Stomach (tissue), 9 donors: Measurements from ENCODE around the gene RPL3. TPM values are rescaled to one million over a fixed set of nuclear protein-coding genes. Genes with fewer than 3 reads are reported as not detected.
A peak's percentile ranks its signal among the peaks of the same experiment; 100 is the strongest.

Experiments used
- DNase-seq, 2 donors: peaks; one replicate each; pipeline versions ENCODE4 v3.0.0 to v3.0.0-alpha.2; 2013 to 2019
- H3K27ac ChIP-seq, 5 donors: fragments of 200-600 bp in 4 of 5; sonication (generic) in 4 of 5; one replicate each; pipeline ENCODE4 v1.5.1; 2013 to 2019; ENCODE audit warnings: mild to moderate bottlenecking in 1 of 5, moderate library complexity in 1 of 5
- H3K27me3 ChIP-seq, 3 donors: fragments of 200-600 bp; sonication (generic); one replicate each; pipeline ENCODE4 v1.5.1; 2017 to 2019; ENCODE audit warnings: mixed run types in 1 of 3
- H3K36me3 ChIP-seq, 4 donors: fragments of 200-600 bp; sonication (generic); 1 replicate in 3 of 4; 2 replicates in 1 of 4; pipeline ENCODE4 v1.5.1; 2016 to 2019
- H3K4me1 ChIP-seq, 4 donors: fragments of 200-600 bp; sonication (generic); one replicate each; pipeline ENCODE4 v1.5.1; 2016 to 2019
- H3K4me3 ChIP-seq, 4 donors: fragments of 200-600 bp; sonication (generic) in 3 of 4; one replicate each; pipeline ENCODE4 v1.5.1; 2016 to 2019; ENCODE audit warnings: mild to moderate bottlenecking in 1 of 4
- H3K9me3 ChIP-seq, 4 donors: fragments of 200-600 bp; sonication (generic); one replicate each; pipeline ENCODE4 v1.5.1; 2016 to 2019
- CTCF ChIP-seq, 7 experiments: fragments of 450-650 bp in 4 of 7; fragments of 200-600 bp in 3 of 7; sonication (generic) in 3 of 7; IDR thresholded peaks; one replicate each; pipeline ENCODE4 v1.5.1; 2016 to 2019; ENCODE audit warnings: antibody characterized with exemption in 7 of 7, control low read depth in 2 of 7, mild to moderate bottlenecking in 1 of 7
- EP300 ChIP-seq: sonication (generic); formaldehyde crosslinking; IDR thresholded peaks from one replicate; pipeline ENCODE4 v1.6.1; 2017; ENCODE audit warnings: antibody characterized with exemption
- POLR2A ChIP-seq, 4 donors: fragments of 450-650 bp; IDR thresholded peaks; one replicate each; pipeline ENCODE4 v1.6.1; 2016; ENCODE audit warnings: antibody characterized with exemption in 4 of 4, control low read depth in 2 of 4, mild to moderate bottlenecking in 1 of 4, moderate library complexity in 1 of 4
- POLR2AphosphoS5 ChIP-seq, 3 donors: sonication (generic); formaldehyde crosslinking; IDR thresholded peaks; one replicate each; pipeline ENCODE4 v1.6.1; 2016; ENCODE audit warnings: antibody characterized with exemption in 3 of 3
- whole genome bisulfite sequencing, 5 donors: extraction: QIAGEN DNeasy Blood & Tissue Kit in 3 of 5; methylation state at CpG; one replicate each; pipeline versions ENCODE4 v1.1.5 to v1.1.7; 2013 to 2018; 5-methylcytosine and 5-hydroxymethylcytosine counted together
- intact Hi-C: fragments of 100-400 bp; cut with DNase I; formaldehyde crosslinking; loops from one replicate; pipeline ENCODE4 v1.15.1; 2023; ENCODE audit warnings: low total_unique reads
- polyA plus RNA-seq, 3 donors: library from polyadenylated mRNA; stranded (reverse); fragments of 200-250 nt; gene quantifications; one replicate each; pipeline ENCODE4 v1.2.3, GENCODE V29; 2013
- total RNA-seq, 5 donors: library from RNA; depleted of rRNA; stranded (reverse); fragments of >200 nt; gene quantifications; one replicate each; pipeline versions ENCODE4 v1.1.0 to v1.2.3, GENCODE V29; 2014 to 2016
- donor health status: healthy with polysubstance abuse.
- donor health status: Bipolar disorder and iron deficiency.
- donor health status: healthy.

The RPL3 gene
- total and polyA plus RNA-seq, 8 donors: 940 to 5,267 (median 2,482) TPM

- TF ChIP-seq POLR2AphosphoS5 (IDR thresholded peaks at IDR 0.05): peak; percentile 33 to 90 (median 41)
- TF ChIP-seq CTCF (IDR thresholded peaks at IDR 0.05): peak in 5 of 7 experiments; percentile 77 to 85 (median 82)
- no peak for TF ChIP-seq EP300
- TF ChIP-seq POLR2A (IDR thresholded peaks at IDR 0.05): no peak
- peaks cover 64 to 68% (median 67%) of the 10 kb centered on the region in 4 donors for H3K36me3 ChIP-seq
Measured at GRCh38 chr22:39316440-39317083, 2.9 kb downstream of the RPL3 start.

DNA sequence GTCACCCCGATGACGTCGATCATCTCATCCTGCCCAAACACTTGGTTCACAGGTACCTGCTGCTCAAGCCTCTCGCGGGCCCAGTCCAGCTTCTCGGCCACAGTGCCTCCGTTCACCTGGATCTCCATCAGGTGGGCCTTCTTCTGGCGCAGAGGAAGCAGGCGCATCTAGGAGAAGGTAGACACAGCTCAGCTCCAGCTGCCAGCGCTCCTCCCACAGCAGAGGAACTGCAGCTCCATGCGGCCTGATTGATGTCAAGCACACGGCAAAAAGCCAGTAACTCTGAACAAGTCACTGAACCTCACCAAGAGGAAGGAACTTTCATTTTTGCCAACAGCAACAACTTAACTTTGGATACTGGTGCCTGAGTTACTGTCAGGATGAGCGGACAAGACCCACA is 4.0 kb downstream of the RPL3 start:
- no peaks in the 10 kb centered on the region for H3K9me3 ChIP-seq
- H3K4me1 ChIP-seq: peaks cover 31 to 82% (median 58%) of the 10 kb centered on the region in 4 donors
- intact Hi-C loops: no loop called here
- TF ChIP-seq CTCF (IDR thresholded peaks at IDR 0.05) (no peak), POLR2A (IDR thresholded peaks at IDR 0.05) (no peak), EP300 (no peak), POLR2AphosphoS5 (IDR thresholded peaks at IDR 0.05) (no peak)
- no peaks in the 10 kb centered on the region for H3K27me3 ChIP-seq
- DNase-seq: no peak
- H3K36me3 ChIP-seq: peaks cover 66 to 71% (median 70%) of the 10 kb centered on the region in 4 donors
- 68 to 80% (median 79%) methylated on average over 11 to 13 of the region's 13 CpGs for WGBS, 5 donors
- peak overlapping the region in 2 of 4 donors; percentile 70 to 73 for H3K4me3 ChIP-seq
- H3K27ac ChIP-seq: peak overlapping the region in 4 of 5 donors; percentile 56 to 98 (median 78)

More at GRCh38 chr22:39316440-39317083, 2.9 kb downstream of the RPL3 start:
- intact Hi-C loops: no loop called here
- no peaks in the 10 kb centered on the region for H3K9me3 ChIP-seq
- peaks cover 31 to 73% (median 56%) of the 10 kb centered on the region in 4 donors for H3K4me1 ChIP-seq
- 25 to 37% (median 35%) methylated on average over 17 of the region's 17 CpGs for WGBS, 5 donors
- DNase-seq: peak; percentile 79 to 94
- H3K27ac ChIP-seq: peak overlapping the region; percentile 56 to 99 (median 98)
- no peaks in the 10 kb centered on the region for H3K27me3 ChIP-seq
- peak overlapping the region; percentile 9 to 86 (median 72) for H3K4me3 ChIP-seq

DNA sequence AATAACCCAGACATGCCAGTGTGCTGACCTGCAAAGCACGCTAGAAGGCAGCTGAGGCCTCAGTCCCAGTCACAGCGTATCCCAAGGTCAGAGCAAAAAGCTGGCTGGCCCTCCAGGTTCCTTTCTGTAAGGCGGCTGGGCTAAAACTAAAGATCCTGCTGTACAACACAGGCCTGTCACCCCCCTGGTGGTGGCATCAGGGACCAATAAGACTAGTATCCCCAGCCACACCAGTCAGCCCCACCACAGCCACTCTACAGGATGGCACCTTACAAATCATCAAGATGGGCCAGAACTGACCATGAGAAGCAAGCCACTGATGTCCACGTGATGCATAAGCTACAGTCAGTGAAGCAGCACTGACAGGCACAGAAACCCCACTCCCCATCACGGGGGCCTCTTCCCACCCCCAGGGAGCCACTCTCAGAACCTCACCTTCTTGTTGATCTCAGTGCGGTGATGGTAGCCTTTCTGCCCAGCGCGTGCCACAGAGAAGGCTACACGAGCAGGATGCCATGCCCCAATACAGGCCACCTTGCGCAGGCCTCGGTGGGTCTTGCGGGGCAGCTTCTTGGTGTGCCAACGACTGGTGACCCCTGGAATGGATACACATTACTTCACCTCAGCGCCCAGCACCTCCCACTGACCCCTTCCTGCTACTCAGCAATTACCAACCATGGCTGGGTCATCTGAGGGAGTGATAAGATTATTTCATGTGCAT is 5.0 kb downstream of the RPL3 start:
- peak overlapping the region in 2 of 5 donors; percentile 25 to 98 for H3K27ac ChIP-seq
- no peaks in the 10 kb centered on the region for H3K27me3 ChIP-seq
- H3K4me1 ChIP-seq: peaks cover 31 to 90% (median 61%) of the 10 kb centered on the region in 4 donors
- WGBS, 5 donors: 73 to 83% (median 81%) methylated on average over 14 of the region's 14 CpGs
- no peak for DNase-seq
- H3K9me3 ChIP-seq: no peaks in the 10 kb centered on the region
- peak overlapping the region in 1 of 4 donors; percentile 73 for H3K4me3 ChIP-seq
- intact Hi-C loops: loop anchor here (5.0 kb wide), 2 partner anchors 77 to 142 kb away; no protein-coding TSS in a partner anchor
- no peak for TF ChIP-seq EP300
- peaks cover 66 to 71% (median 70%) of the 10 kb centered on the region in 4 donors for H3K36me3 ChIP-seq

DNA sequence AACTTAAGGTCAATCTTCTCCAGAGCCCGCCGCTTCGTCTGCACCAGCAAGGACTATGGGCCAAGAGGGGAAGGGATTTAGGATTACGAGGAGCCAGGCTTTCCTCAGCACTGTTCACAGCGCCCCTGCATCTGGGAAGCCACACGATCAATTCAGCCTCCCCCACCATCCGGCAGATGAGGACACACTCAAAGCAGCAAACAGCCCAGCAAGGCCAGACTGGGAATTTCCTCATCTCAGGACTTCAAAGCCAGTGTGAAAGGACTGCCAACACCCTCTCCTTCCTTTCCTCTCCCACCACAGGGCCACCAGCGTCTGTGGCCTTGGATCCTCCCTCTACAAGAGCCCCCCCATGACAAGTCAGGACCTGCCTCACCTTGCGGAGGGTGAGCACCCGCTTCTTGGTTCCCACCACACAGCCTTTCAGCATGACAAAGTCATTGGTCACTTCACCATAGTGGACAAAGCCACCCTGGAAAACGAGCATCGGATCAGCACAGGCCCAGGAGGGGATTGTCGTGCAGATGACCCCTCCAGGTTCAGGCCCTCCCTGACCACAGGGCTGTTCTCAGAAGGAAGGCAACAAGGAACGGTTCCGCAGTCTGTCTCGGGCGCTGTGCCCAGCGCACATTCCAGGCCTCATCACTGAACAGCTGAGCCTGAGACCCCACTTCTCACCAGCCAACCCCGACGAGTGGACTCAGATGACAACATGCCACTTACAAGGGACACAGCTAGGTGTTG is 6.0 kb downstream of the RPL3 start:
- Histone ChIP-seq H3K27me3 (no peaks in the 10 kb centered on the region), H3K36me3 (peaks cover 66 to 71% (median 70%) of the 10 kb centered on the region in 4 donors), H3K27ac (peak overlapping the region in 1 of 5 donors; percentile 25), H3K4me3 (no peak overlapping the region), H3K4me1 (peaks cover 31 to 99% (median 66%) of the 10 kb centered on the region in 4 donors), H3K9me3 (no peaks in the 10 kb centered on the region)
- intact Hi-C loops: loop anchor here (5.0 kb wide), 2 partner anchors 76 to 141 kb away; no protein-coding TSS in a partner anchor
- TF ChIP-seq POLR2AphosphoS5 (IDR thresholded peaks at IDR 0.05) (no peak), CTCF (IDR thresholded peaks at IDR 0.05) (no peak), POLR2A (IDR thresholded peaks at IDR 0.05) (no peak)
- WGBS, 5 donors: 80 to 85% (median 84%) methylated on average over 10 to 20 of the region's 20 CpGs
- no peak for DNase-seq
